CD14-positive monocyte (primary cell): ENCODE results near the gene DNAJC2. TPM values are rescaled to one million over a fixed set of nuclear protein-coding genes. Genes with fewer than 3 reads are reported as not detected.
A peak's percentile ranks its signal among the peaks of the same experiment; 100 is the strongest.

Experiments used
- DNase-seq, 3 donors: peaks; one replicate each; pipeline ENCODE4 v3.0.0-alpha.2; 2011 to 2022
- H2AFZ ChIP-seq: 2 replicates; pipeline ENCODE4 v1.6.0; 2012; ENCODE audit warnings: mild to moderate bottlenecking, low read depth, low read length, inconsistent platforms; ENCODE audit not compliant: insufficient read depth, poor library complexity, severe bottlenecking
- H3K27ac ChIP-seq, 2 donors: 1 replicate in 1 of 2; 2 replicates in 1 of 2; pipeline ENCODE4 v1.5.1; 2012 to 2013; ENCODE audit warnings: low read length in 2 of 2, control low read depth in 1 of 2, inconsistent platforms in 1 of 2, low read depth in 1 of 2, mild to moderate bottlenecking in 1 of 2
- H3K27me3 ChIP-seq, 2 donors: one replicate each; pipeline versions ENCODE4 v1.6.0 to v1.6.1; 2011 to 2013; ENCODE audit warnings: low read length in 2 of 2; ENCODE audit not compliant: control insufficient read depth in 2 of 2, insufficient read depth in 2 of 2
- H3K36me3 ChIP-seq, 2 donors: replicated peaks in 1 of 2; 1 replicate in 1 of 2; 2 replicates in 1 of 2; pipeline versions ENCODE4 v1.5.1 to v1.6.1; 2012 to 2013; ENCODE audit warnings: low read length in 2 of 2, control low read depth in 1 of 2, inconsistent platforms in 1 of 2, mild to moderate bottlenecking in 1 of 2; ENCODE audit not compliant: insufficient read depth in 2 of 2, control insufficient read depth in 1 of 2
- H3K4me1 ChIP-seq, 2 donors: 1 replicate in 1 of 2; 2 replicates in 1 of 2; pipeline versions ENCODE4 v1.5.1 to v1.6.1; 2012 to 2013; ENCODE audit warnings: low read length in 2 of 2, control low read depth in 1 of 2, inconsistent platforms in 1 of 2, mild to moderate bottlenecking in 1 of 2, moderate library complexity in 1 of 2; ENCODE audit not compliant: insufficient read depth in 2 of 2, control insufficient read depth in 1 of 2
- H3K4me2 ChIP-seq: replicated peaks from 2 replicates; pipeline ENCODE3; 2012; ENCODE audit warnings: low read length, moderate library complexity, mild to moderate bottlenecking; ENCODE audit not compliant: poor library complexity, severe bottlenecking; ENCODE audit errors: extremely low read depth
- H3K4me3 ChIP-seq, 3 experiments: fragments of 200-600 bp in 1 of 3; sonication (generic) in 1 of 3; replicated peaks in 1 of 3; 1 replicate in 2 of 3; 2 replicates in 1 of 3; pipeline ENCODE4 v1.5.1; 2011 to 2013; ENCODE audit warnings: low read length in 3 of 3, mild to moderate bottlenecking in 3 of 3, control low read depth in 2 of 3, low read depth in 2 of 3, inconsistent platforms in 1 of 3, moderate library complexity in 1 of 3
- H3K79me2 ChIP-seq: 2 replicates; pipeline ENCODE4 v1.6.0; 2012; ENCODE audit warnings: mild to moderate bottlenecking, control low read depth, inconsistent platforms, low read length, moderate library complexity; ENCODE audit not compliant: insufficient read depth
- H3K9ac ChIP-seq: 2 replicates; pipeline ENCODE4 v1.6.0; 2017; ENCODE audit warnings: low read length, mild to moderate bottlenecking; ENCODE audit not compliant: insufficient read depth, poor library complexity, severe bottlenecking
- H3K9me3 ChIP-seq, 2 donors: replicated peaks in 1 of 2; 1 replicate in 1 of 2; 2 replicates in 1 of 2; pipeline versions ENCODE4 v1.5.1 to v1.6.1; 2012 to 2013; ENCODE audit warnings: low read length in 2 of 2, control low read depth in 1 of 2; ENCODE audit not compliant: control insufficient read depth in 1 of 2, insufficient read depth in 1 of 2
- H4K20me1 ChIP-seq: 2 replicates; pipeline ENCODE4 v1.6.0; 2012; ENCODE audit warnings: mild to moderate bottlenecking, low read length, control low read depth, moderate library complexity; ENCODE audit not compliant: insufficient read depth
- H3K27ac Mint-ChIP-seq, 7 donors: one replicate each; pipeline ENCODE4 v1.8.0; 2020; ENCODE audit warnings: mild to moderate bottlenecking in 7 of 7, mixed read lengths in 7 of 7, moderate library complexity in 6 of 7, inconsistent platforms in 2 of 7
- H3K27me3 Mint-ChIP-seq, 3 donors: one replicate each; pipeline ENCODE4 v1.8.0; 2021 to 2022; ENCODE audit warnings: low read depth in 3 of 3, mild to moderate bottlenecking in 3 of 3, mixed read lengths in 3 of 3, moderate library complexity in 3 of 3, inconsistent platforms in 1 of 3
- H3K36me3 Mint-ChIP-seq, 2 donors: one replicate each; pipeline ENCODE4 v1.8.0; 2020; ENCODE audit warnings: mixed read lengths in 2 of 2, inconsistent platforms in 1 of 2, mild to moderate bottlenecking in 1 of 2
- H3K4me1 Mint-ChIP-seq: one replicate; pipeline ENCODE4 v1.8.0; 2020; ENCODE audit warnings: mild to moderate bottlenecking, mixed read lengths
- H3K4me3 Mint-ChIP-seq, 2 donors: one replicate each; pipeline ENCODE4 v1.8.0; 2020; ENCODE audit warnings: mild to moderate bottlenecking in 2 of 2, mixed read lengths in 2 of 2, moderate library complexity in 1 of 2
- H3K9me3 Mint-ChIP-seq, 7 donors: one replicate each; pipeline ENCODE4 v1.8.0; 2020 to 2022; ENCODE audit warnings: mixed read lengths in 7 of 7, mild to moderate bottlenecking in 6 of 7, moderate library complexity in 6 of 7, inconsistent platforms in 2 of 7
- WGBS: methylation state at CpG from one replicate; pipeline ENCODE4 v1.1.5; 2013; ENCODE audit warnings: missing lambda C conversion rate; ENCODE audit not compliant: insufficient coverage; 5-methylcytosine and 5-hydroxymethylcytosine counted together
- intact Hi-C, 2 donors: fragments of 100-400 bp; cut with micrococcal nuclease; formaldehyde crosslinking; loops; one replicate each; pipeline versions ENCODE4 v1.15.0 to v1.15.1; 2023
- polyA plus RNA-seq, 3 donors: library from polyadenylated mRNA; depleted of rRNA in 1 of 3; unstranded in 2 of 3; stranded (reverse) in 1 of 3; fragments of 300-500 nt in 2 of 3; fragments of >200 nt in 1 of 3; fragmentation: Illumina TruSeq in 2 of 3; gene quantifications; 1 replicate in 2 of 3; 2 replicates in 1 of 3; pipeline ENCODE4 v1.2.3, GENCODE V29; 2012 to 2021
- TF ChIP-seq, protein P1 (sequence below): fragments of 200-600 bp; IDR thresholded peaks from one replicate; pipeline ENCODE4 v1.8.0; 2022; ENCODE audit warnings: antibody characterized with exemption, mild to moderate bottlenecking

The DNAJC2 gene
- polyA plus RNA-seq, 3 donors = 5.6 to 18.6 (median 8.8) TPM

DNA sequence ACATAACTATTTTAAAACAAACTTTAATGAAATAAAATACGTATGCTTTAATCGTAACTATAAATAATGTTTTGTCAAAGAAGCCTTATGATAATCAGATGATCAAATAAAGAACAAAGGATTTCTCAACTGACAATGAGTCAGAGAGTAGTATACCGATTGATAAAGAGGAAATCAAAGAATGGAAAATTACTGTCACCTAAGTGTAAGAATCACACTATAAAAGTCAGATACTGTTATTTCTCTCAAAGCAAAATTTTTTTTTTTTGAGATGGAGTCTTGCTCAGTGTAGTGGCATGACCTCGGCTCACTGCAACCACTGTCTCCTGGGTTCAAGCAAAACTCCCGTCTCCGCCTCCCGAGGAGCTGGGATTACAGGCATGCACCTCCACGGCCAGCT is 18.8 kb downstream of the DNAJC2 start:
- no peaks in the 10 kb centered on the region for H3K27me3 ChIP-seq
- no peaks in the 10 kb centered on the region for H3K9me3 Mint-ChIP-seq
- no peak overlapping the region for H3K27ac ChIP-seq
- no peak overlapping the region for H3K4me3 ChIP-seq
- H3K4me1 ChIP-seq = no peaks in the 10 kb centered on the region
- DNase-seq = no peak
- no peak overlapping the region for H3K4me2 ChIP-seq
- H2AFZ ChIP-seq = no peak overlapping the region
- peaks cover 78 to 95% of the 10 kb centered on the region in 2 donors for H3K36me3 ChIP-seq
- no peak overlapping the region for H3K4me3 Mint-ChIP-seq
- H3K4me1 Mint-ChIP-seq = no peaks in the 10 kb centered on the region
- TF ChIP-seq, protein P1, sequence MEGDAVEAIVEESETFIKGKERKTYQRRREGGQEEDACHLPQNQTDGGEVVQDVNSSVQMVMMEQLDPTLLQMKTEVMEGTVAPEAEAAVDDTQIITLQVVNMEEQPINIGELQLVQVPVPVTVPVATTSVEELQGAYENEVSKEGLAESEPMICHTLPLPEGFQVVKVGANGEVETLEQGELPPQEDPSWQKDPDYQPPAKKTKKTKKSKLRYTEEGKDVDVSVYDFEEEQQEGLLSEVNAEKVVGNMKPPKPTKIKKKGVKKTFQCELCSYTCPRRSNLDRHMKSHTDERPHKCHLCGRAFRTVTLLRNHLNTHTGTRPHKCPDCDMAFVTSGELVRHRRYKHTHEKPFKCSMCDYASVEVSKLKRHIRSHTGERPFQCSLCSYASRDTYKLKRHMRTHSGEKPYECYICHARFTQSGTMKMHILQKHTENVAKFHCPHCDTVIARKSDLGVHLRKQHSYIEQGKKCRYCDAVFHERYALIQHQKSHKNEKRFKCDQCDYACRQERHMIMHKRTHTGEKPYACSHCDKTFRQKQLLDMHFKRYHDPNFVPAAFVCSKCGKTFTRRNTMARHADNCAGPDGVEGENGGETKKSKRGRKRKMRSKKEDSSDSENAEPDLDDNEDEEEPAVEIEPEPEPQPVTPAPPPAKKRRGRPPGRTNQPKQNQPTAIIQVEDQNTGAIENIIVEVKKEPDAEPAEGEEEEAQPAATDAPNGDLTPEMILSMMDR = no peak
- no peaks in the 10 kb centered on the region for H3K27me3 Mint-ChIP-seq
- peaks cover 63 to 78% of the 10 kb centered on the region in 2 donors for H3K36me3 Mint-ChIP-seq
- whole genome bisulfite sequencing = no CpG with 5 or more reads among the region's 8 CpGs
- peaks cover 6% of the 10 kb centered on the region for H3K79me2 ChIP-seq
- intact Hi-C loops = no loop called here
- no peak overlapping the region for H3K9ac ChIP-seq
- H4K20me1 ChIP-seq = peaks cover 8% of the 10 kb centered on the region
- peak overlapping the region in 2 of 7 donors; percentile 10 to 40 for H3K27ac Mint-ChIP-seq
- no peaks in the 10 kb centered on the region for H3K9me3 ChIP-seq

DNA sequence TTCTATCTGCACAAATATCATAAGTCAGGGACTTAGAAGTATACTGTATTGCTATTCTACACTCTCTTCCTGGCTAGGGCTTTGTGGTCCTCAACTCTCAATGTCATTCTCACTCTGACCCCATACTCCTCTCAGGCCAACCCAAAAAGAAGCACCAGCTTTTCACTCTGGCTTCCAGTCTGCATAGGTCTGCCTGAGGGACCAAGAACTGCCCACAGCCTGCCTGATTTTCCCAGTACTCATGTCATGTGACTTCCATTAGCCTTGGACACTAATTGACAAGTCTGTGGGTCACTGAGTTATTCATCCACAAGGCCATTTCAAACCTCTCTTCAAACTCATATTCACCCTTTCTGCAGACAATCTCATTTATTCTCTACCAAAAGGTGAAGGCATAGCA is 27.6 kb downstream of the DNAJC2 start:
- H2AFZ ChIP-seq = no peak overlapping the region
- intact Hi-C loops = loop anchor here (5.0 to 10.0 kb wide), 2 partner anchors 40 to 48 kb away; no protein-coding TSS in a partner anchor
- no peaks in the 10 kb centered on the region for H3K79me2 ChIP-seq
- Mint-ChIP-seq H3K36me3 (peaks cover 87 to 98% of the 10 kb centered on the region in 2 donors), H3K4me1 (peaks cover 5% of the 10 kb centered on the region), H3K27me3 (peaks cover 0 to 2% (median 0%) of the 10 kb centered on the region in 3 donors), H3K27ac (peak overlapping the region in 4 of 7 donors; percentile 39 to 46 (median 40)), H3K4me3 (no peak overlapping the region), H3K9me3 (peaks cover 0 to 2% (median 0%) of the 10 kb centered on the region in 7 donors)
- H3K4me1 ChIP-seq = no peaks in the 10 kb centered on the region
- H3K4me3 ChIP-seq = no peak overlapping the region
- no peak overlapping the region for H3K4me2 ChIP-seq
- H3K9me3 ChIP-seq = no peaks in the 10 kb centered on the region
- H4K20me1 ChIP-seq = peaks cover 6% of the 10 kb centered on the region
- peaks cover 95 to 98% of the 10 kb centered on the region in 2 donors for H3K36me3 ChIP-seq
- no peak overlapping the region for H3K9ac ChIP-seq
- no peaks in the 10 kb centered on the region for H3K27me3 ChIP-seq
- no peak overlapping the region for H3K27ac ChIP-seq
- TF ChIP-seq, protein P1 = no peak
- DNase-seq = no peak
